GM21737 (cell line): ENCODE measurements around the gene CERKL.

Experiments
- ATAC-seq: cut with Tn5 transposase; IDR thresholded peaks from one replicate; pipeline ENCODE4 v1.9.1; 2021; ENCODE audit warnings: mild to moderate bottlenecking, moderate library complexity; ENCODE audit not compliant: unreplicated experiment

Gene CERKL

DNA sequence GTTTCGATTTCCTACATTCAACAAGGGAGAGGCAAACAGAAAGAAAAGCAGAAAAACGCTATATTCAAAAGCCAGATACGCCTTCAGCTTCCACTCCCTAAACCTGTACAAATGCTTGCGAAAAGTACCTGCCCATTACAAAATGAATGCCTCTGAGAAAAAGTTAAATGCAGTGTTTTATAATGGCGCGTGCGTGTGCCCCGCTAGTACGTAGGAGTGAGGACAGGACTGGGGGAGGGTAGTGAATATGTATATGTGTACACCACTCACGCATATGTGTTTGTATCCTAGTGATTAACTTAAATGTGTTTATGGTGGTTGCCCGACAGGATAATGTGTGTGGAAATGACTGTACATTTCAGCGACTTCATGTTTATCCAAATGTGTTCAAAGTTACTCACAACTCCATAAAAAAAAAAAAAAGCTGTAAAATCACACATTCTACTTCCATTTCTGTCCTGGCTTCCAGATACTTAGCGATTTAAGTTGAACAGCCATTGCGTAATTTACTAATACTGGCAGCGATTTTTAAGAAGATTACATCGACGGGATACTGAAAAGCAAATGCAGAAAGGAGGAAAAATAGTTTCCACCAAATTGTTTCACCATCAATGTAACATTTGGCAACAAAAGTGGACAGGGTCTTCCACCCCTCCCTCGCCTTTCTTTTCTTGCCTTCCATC lies 22.1 kb upstream of the CERKL start:
- no peak for ATAC-seq

DNA sequence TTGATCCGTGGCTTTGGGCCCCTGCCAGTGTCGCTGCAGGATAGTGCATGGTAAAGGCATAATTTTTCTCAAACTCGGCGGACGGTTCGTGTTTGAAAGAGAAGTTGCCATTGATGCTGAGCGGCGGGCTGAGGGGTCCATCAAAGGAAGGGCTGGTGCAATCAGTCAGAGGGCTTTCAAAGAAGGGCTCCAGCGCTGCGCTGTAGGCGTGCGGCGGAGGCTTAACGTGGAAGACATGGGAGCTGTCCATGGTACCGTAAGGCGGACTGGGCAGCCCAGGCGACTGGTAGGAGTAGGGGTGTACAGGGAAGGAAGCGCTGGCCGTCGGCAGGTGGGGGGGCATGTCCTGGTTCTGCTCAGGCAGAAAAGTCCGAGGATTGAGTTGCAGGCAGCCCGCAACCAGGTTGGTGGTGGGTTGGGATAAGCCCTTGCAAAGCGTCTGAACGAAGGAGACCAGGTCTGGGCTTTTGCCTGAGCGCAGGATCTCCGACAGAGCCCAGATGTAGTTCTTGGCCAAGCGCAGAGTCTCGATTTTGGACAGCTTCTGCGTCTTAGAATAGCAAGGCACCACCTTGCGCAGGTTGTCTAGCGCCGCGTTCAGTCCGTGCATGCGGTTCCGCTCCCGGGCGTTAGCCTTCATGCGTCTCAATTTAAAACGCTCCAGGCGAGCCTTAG lies 21.1 kb upstream of the CERKL start:
- ATAC-seq = peak; percentile 54

DNA sequence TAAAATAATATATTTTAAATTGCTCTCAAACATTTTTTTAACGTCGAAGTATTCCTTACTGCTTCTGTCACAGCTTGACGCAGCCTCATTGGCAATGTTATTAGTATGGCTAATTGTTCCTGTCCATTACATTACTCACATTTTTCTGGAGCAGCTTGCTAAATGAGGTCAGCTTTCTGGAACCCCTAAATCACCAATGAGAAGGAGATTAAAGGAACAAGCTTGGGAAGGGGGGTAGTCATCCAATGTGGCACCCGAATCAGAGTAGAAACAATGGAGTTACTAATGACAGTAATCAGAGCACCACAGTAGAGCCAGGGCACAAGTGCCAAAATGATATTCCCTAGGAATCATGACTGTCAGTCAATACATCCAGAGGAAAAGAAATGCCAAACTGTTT lies 18.3 kb upstream of the CERKL start:
- no peak for ATAC-seq

GRCh38 chr2:181674461-181674860 lies 17.6 kb upstream of the CERKL start:
- ATAC-seq = no peak

DNA sequence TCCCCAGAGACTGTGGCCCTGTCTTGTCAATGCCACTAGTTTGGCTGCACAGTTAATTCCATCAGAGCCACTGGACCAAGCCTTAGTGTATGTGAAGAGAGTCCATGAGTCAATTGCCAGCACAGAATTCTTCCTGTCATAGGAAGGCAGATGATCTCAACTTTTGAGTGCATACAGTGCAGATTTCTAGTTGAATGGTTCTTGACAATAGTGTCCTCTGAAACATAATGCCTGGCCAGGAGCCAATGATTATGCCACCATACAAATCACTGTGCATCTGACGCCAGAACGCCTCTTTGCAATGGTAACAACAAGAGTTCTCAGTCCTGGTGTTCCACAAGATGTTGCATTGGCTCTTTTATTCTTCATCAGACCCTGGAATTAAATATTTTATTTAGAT lies 16.3 kb upstream of the CERKL start:
- ATAC-seq = no peak

- ATAC-seq = peak; percentile 94
Measured at GRCh38 chr2:181672255-181673008, 15.5 kb upstream of the CERKL start.

DNA sequence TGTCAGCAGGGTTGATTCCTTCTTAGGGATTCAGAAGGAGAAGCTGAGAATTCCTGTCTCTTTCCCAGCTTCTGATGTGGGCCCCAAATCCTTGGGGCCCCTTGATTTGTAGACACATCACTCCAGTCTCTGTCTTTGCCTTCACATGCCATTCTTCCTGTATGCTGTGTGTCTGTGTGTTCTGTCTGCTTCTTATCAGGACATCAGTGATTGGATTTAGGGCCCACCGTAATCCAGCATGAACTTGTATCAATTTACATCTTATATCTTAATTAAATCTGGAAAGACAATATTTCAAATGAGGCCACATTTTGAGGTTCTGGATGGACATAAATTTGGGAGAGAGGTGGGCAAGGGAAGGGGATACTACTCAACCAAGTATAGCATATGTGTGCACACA lies 13.7 kb upstream of the CERKL start:
- no peak for ATAC-seq

DNA sequence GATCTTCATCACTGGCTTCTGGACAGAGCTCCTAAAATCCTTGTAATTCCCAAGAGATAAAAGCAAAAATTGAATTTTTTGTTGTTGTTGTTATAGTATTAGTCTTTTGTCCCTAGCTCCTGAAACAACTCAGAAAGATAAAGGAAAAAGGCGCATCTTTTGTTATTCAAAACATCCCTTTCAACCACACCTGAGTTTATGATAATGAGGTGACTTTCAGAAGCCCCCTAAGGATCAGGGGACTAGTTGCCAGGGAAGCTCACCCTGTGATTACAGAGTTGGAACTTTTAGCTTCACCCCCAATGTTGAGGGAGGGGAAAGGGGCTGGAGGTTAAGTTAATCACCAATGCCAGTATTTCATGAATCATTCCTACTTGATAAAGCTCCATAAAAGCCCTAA lies 10.3 kb upstream of the CERKL start:
- no peak for ATAC-seq

DNA sequence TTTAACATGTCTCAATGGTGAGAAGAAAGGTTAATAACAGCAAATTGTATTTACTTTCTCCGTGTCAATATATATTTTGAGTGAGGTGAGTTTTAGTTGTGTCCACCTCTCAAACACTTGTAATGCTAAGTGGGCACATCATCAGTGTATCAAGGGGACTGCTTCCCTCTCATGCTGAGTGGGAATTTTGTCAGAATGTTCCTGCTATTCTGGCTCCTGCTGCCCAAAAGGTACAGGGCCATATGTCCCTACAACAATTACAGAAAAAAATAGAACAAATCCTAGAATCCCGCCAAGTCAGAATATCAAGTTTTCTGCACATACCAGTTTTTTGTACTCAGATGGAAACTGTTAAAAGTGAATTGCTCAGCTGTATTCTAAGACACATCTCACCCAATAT lies 5.4 kb upstream of the CERKL start:
- ATAC-seq = no peak

- ATAC-seq = no peak
Measured at GRCh38 chr2:181660181-181660580, 3.3 kb upstream of the CERKL start.

DNA sequence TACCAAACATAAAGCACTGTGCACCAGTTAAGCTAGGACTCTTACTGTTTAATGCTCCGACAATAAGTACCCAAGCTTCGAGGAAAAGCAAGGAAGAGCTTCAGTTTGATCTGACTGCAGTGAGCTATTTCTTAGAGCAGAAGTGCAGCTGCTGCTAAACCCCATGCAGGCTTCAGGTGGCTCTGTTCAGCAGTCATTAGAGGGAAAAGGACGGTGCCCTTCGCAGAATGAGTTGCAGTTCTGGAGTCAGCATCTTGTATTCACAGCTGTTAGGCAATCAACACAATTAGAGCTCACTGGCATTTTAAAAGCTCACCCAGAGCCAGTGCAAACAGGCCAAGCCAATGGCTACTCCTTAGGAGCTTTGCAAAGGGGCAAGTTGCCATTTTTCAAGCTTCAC lies 1.5 kb upstream of the CERKL start:
- no peak for ATAC-seq

DNA sequence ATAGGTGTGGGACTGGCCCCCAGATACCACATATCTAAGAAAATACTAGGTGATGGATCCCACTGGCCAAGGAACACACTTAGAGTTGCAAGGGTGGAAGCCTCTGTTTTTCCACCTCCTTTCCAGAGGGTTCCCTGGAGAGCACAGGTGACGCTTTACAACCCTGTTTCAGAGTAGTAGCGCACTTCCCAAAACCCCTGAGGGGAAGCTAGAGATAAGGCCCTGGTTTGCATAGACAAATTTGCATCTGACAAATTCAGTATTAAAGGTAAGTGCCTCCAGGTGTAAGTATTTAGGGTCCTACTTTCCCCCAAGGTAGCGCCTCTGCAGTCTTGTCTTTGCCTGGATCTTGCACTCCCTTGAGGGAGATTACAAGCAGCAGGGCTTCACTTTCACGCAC lies 474 bp upstream of the CERKL start:
- no peak for ATAC-seq

DNA sequence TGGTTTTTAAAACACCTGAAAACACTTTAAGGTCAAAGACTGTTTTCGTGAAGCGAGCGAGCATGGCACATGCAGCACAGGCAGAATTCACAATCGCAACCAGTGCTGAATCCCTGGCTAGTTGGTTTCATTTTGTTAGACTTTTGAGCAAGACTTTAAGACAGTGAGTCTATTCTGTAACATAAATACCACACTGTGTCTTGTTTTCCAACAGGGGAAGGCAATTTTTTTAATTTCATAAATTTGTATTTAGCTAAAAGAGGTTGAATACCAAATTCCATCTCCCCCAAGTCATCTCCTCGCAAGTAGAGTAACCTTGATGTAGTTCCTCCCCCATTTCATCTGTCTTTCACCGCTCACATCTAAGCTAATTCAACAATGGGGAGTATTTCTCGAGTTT lies 1.4 kb downstream of the CERKL start:
- ATAC-seq = no peak

DNA sequence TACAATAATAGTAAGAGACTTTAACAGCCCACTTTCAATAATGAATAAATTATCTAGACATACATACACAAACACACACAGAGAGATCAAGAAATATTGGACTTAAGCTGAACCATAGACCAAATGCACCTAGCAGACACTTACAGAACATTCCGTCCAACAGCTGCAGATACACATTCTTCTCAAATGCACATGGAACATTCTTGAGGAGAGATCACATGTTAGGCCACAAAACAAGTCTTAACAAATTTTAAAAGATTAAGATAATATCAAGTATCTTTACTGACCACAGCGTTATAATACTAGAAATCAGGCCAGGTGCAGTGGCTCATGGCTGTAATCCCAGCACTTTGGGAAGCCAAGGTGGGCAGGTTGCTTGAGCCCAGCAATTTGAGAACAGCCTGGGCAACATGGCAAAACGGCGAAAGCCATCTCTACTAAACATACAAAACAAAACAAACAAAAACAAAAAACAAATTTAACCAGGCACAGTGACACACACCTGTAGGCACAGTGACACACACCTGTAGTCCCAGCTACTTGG lies 7.4 kb downstream of the CERKL start:
- ATAC-seq = no peak

DNA sequence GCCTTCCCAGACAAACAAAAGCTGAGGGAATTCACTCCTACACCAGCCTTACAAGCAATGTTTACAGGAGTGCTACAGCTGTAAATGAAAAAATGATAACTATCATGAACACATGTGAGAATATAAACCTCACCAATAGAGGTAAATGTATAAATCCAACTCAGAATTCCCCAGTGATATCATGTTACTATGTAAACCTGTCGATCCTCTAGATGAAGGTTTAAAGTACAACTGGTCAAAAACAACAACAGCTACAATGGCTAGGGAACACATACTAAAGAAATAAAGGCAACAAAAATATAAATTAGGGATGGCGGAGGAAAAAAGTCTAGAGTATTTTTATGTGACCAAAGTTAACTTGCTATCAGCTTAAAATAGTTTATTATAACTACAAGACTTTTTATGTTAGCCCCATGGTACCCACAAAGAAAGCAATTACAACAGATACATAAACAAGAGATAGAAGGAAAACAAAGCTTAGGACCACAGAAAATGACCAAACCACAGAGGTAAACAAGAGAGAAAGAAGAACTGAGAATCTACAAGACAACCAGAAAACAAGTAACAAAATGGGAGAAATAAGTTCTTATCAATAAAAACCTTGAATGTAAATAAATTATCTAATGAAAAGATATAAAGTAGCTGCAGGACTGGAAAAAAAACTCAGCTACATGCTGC lies 8.3 kb downstream of the CERKL start:
- ATAC-seq = no peak

- ATAC-seq = no peak
Measured at GRCh38 chr2:181646415-181646987, 10.4 kb downstream of the CERKL start.

- no peak for ATAC-seq
Measured at GRCh38 chr2:181643151-181643550, 13.8 kb downstream of the CERKL start.

DNA sequence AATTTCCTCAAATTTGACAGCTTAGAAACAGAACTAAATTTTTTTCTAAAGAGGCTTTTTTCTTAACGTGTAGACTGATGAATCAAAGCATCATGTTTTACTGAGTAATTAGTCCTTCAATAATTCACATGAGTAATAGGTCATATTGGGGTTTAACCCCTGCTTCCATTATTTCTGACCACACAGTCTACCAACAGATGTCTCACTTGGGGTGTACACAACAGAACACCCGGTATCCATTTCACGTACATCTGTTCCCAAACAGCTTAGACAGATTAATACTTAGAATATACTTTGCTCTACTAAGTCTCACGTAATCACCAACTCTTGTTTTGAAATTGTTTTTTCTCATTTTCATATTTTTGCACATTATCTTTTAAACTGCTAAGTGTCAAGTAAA lies 14.8 kb downstream of the CERKL start:
- ATAC-seq = no peak

DNA sequence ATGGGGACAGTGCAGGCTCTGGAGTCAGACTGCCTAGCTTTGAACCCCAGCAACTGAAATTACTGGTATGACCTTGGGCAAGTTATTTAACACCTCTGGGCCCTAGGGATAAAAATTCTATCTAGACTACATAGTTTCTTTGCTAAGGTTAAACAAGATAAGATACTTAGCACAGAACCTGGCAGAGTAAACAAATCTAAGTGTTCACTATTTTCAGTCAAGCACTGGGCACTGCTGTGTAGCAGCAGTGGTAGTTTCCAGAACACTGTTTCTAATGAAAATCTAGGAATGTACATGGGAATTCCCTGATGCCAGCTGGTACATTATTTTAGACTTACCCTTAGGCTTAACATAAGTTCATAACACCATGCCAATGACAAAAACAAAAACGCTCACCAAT lies 17.2 kb downstream of the CERKL start:
- no peak for ATAC-seq

DNA sequence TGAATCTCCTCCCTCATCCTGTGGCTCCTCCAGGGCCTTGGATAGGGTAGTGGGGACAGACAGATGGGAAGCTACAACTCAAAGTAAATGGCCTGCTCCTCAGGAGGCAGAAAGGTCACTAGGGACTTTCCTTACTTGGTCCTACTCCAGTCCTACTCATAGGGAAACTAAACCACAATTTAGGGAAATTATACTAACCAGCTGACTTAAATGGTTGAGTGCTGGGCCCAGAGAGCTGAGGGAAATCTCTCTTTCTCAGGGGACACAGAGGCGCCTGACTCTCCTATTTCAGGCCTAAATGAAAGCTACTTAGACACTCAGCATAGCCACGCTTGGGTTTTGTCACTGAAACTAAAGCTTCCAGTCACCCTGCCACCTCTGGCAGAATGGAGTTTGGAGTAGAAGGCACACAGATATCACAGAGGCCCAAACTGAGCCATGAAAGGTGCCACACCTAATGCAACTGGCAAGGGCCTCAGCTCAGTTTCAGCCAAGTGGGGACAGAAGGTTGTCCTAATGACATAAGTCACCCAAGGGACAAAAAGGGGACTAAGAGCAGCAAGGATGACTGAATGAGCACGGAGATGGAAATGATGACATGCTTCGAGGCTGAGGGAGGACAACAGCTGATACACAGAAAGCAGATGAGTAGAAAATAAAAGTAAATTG lies 24.0 kb downstream of the CERKL start:
- peak; percentile 61 for ATAC-seq
